Measurements from ENCODE around the gene MYO10.
A peak's percentile ranks its signal among the peaks of the same experiment; 100 is the strongest.
"Not testable (repeated sequence)": the region's sequence is repeated elsewhere in the genome, so short reads cannot be mapped to it uniquely, and the experiment has no call there.

The MYO10 gene

DNA sequence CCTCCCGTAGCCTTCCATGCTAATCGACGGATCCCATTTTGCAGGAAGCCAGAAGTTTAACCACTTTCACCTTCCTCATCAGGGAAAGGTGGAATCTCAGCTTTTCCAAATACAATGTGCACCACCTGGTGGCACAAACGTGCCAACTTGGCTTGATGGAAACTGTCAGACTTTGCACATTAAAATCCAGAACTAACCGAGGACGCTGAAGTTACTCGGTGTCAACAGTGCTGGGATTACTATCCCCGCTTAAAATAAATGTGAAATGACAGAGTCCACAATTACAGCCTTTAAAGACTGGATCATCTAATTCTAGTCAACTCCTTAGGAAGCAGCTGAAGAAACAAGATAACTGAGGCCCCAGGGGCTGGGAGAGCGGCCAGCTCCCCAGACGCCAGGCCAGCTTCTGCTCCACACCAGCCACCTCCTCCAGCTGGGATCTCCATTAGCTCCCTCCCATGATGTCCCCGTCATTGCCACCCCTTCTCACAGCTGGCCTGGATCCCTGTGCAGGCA, 269.1 kb downstream of the MYO10 start:
- peak; percentile 20 for DNase-seq (ENCODE audit: low read depth)

DNA sequence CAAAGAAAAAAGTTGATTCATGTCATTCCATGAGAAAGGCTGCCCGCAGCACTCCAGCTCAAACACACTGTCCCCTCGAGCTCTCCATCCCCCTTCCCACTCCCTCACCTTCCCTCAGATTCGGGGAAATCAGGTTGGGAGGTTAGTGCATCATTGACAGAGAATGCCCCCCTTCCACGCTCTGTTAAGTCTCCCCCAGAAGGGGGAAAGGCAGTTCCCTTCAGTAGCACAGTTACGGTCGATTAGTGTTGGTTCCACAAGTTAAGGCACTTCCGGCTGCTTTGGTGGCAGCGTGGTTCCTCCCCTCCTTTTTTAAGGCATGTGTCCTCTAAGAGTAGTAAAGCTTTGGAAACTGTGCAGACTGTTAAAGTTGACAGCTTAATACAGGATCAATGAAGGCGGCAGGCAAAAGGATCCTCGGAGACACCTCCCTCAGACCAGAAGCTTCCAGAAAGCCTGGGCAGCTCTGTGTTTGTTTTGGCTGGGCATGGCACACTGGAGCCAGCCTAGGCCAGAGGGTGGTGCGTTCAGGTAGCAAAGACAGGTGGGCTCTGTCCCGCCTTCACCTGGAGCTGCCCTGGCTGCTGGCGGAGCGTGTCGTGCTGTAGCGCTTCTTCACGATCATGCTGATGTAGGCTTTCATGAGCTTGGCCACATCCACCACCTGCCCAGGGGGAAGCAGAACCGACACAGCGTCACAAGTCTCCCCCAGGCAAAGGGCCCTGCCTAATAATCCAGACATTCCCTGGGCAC, 269.8 kb downstream of the MYO10 start:
- no peak for DNase-seq (ENCODE audit: low read depth)

GRCh38 chr5:16665601-16666000, 270.5 kb downstream of the MYO10 start:
- DNase-seq (ENCODE audit: low read depth), result no peak

DNA sequence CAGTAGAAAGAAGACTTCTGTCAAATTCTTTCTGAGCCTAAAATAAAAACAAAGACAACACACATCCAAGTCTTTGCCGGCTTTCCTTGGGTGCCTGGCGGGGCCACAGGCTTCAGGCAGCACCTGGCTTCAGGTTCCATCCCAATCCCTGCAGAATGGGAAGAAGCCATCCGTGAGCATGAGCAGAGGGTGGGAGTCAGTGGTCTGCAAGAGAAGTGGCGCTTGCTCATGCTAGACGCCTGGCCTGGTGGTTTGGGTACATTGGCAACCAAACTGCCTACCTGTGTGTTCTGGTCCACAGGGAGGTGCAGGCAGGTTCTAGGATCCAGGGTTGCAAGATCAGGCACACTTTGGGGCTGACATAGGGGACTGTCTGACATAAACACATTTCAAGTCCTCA, 271.7 kb downstream of the MYO10 start:
- DNase-seq (ENCODE audit: low read depth), result no peak

- no peak for DNase-seq (ENCODE audit: low read depth)
Observed at GRCh38 chr5:16663840-16664239, 272.2 kb downstream of the MYO10 start.

GRCh38 chr5:16661713-16662112, 274.4 kb downstream of the MYO10 start:
- DNase-seq (ENCODE audit: low read depth), result no peak

DNA sequence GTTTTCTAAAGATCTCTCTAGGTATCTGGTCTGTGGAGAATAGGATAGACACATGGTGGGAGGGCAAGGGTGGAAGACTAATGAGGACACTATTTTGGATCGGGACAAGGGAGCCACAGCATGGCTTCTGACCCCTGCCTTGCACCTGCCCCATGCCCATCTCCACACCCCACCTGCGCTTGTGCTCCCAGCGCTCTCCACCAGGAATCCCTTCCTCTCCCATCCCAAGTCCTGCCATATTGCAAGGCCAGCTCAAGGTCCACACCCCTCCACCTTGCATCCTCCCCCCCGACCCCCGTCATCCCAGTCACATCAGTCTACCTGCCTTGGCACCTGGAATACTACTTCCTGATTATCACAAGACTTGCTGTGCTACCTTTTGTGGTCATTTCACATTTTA, 275.1 kb downstream of the MYO10 start:
- DNase-seq (ENCODE audit: low read depth), result no peak

DNA sequence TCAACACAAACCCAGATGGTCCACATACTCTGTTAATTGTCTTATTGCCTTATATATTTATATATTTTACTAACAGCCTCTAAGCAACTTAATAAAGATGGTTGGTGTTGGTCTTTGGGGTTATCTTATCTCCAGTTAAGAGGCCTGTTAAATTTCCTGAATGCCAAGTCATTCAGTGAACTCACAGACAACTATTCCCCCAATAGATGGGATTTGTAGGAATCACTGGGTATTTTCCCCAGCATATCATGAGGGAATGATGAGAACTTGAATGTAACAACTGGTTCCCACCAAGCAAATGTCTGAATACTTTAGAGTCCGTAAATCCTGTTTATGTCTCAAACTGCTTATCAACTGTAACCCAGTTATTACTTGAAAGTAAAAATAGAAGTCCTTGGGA, 276.6 kb downstream of the MYO10 start:
- no peak for DNase-seq (ENCODE audit: low read depth)

DNA sequence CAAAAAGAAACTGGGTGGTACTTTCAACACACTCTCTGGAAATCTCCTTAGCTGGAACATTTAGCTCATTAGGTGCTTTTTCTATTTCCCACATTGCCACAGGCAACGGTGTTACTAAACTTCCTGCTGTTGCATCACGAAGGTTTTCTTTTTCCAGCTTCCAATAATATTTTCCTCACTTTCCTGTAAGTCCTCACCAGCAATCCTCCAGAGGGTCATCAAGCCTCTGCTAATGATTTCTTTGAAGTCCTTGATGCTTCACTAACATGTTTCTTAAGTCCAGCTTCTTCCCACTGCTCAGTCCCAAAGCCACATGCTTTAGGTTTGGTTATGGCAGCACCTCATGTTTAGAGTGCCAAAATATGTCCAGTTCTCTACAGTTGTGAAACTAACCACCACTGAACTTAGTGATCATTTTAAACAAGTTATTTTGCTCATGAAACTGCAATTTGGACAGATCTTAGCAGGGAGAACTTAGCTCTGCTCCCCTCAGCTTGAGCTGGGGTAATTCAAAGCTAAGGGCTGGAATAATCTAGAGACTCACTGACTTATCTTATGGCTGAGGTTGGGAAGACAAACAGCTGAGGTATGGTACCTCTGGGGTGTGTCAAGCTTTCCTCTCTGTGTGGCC, 279.4 kb downstream of the MYO10 start:
- no peak for DNase-seq (ENCODE audit: low read depth)

GRCh38 chr5:16654647-16655334, 281.3 kb downstream of the MYO10 start:
- DNase-seq (ENCODE audit: low read depth), result peak; percentile 34

GRCh38 chr5:16648739-16649138, 287.3 kb downstream of the MYO10 start:
- not testable (repeated sequence) for DNase-seq (ENCODE audit: low read depth)

- no peak for DNase-seq (ENCODE audit: low read depth)
Observed at GRCh38 chr5:16644301-16644889, 291.7 kb downstream of the MYO10 start.

- DNase-seq (ENCODE audit: low read depth), result no peak
Observed at GRCh38 chr5:16642867-16643266, 293.2 kb downstream of the MYO10 start.

- no peak for DNase-seq (ENCODE audit: low read depth)
Observed at GRCh38 chr5:16639206-16639605, 296.9 kb downstream of the MYO10 start.

DNA sequence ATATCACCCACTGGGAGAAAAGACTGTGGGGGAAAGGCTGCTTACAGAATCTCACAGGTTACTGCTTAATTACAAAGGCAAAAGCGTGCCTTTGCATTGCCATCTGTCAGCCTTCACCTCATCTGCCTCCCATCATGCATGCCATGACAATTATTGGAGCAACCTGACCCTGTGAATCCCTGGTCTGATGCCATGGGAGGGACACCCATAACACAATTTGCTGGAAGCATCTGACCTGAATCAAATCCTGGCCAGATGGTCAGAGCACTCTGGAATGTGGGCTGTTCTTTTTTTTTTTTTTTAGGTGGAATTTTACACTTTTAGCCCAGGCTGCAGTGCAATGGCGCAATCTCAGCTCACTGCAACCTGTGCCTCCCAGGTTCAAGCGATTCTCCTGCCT, 307.7 kb downstream of the MYO10 start:
- DNase-seq (ENCODE audit: low read depth), result no peak

- DNase-seq (ENCODE audit: low read depth), result no peak
Observed at GRCh38 chr5:16626696-16627264, 309.3 kb downstream of the MYO10 start.

GRCh38 chr5:16625096-16625495, 311.0 kb downstream of the MYO10 start:
- DNase-seq (ENCODE audit: low read depth), result no peak

DNA sequence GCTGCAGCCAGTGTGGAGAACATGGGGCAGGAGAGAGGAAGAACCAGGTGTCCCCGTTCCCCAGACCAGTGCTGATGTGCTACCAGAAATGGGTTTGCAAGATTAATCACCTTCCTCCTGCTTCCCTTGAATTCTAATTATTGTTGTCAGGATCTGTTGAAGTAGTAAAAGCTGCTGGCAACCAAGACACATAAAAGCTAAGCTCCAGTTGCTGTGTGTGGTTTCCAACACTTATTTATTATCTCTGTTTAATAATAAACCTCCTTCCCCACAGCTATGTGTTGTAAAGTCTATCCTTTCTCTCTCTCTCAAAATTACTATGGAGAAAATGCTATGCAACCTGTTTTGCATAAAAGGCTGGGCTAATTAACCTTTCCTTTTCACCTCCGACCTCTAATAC, 317.0 kb downstream of the MYO10 start:
- DNase-seq (ENCODE audit: low read depth), result no peak

- DNase-seq (ENCODE audit: low read depth), result no peak
Observed at GRCh38 chr5:16618138-16618897, 317.8 kb downstream of the MYO10 start.

GRCh38 chr5:16617274-16617968, 318.7 kb downstream of the MYO10 start:
- DNase-seq (ENCODE audit: low read depth), result no peak

All from ELR (cell line).